ENCODE results near the gene IL1RN.
A peak's percentile ranks its signal among the peaks of the same experiment; 100 is the strongest.

The IL1RN gene

GRCh38 chr2:113104054-113104611 lies 23.3 kb upstream of the IL1RN start:
- no peak for DNase-seq (ENCODE audit: low read depth)

- DNase-seq (ENCODE audit: low read depth): no peak
Observed at GRCh38 chr2:113105047-113105785, 22.2 kb upstream of the IL1RN start.

- DNase-seq (ENCODE audit: low read depth): no peak
Observed at GRCh38 chr2:113111121-113111520, 16.3 kb upstream of the IL1RN start.

GRCh38 chr2:113111823-113112287 lies 15.5 kb upstream of the IL1RN start:
- no peak for DNase-seq (ENCODE audit: low read depth)

GRCh38 chr2:113112441-113112840 lies 15.0 kb upstream of the IL1RN start:
- no peak for DNase-seq (ENCODE audit: low read depth)

GRCh38 chr2:113112871-113113270 lies 14.5 kb upstream of the IL1RN start:
- no peak for DNase-seq (ENCODE audit: low read depth)

- no peak for DNase-seq (ENCODE audit: low read depth)
Observed at GRCh38 chr2:113113807-113114206, 13.6 kb upstream of the IL1RN start.

- DNase-seq (ENCODE audit: low read depth): no peak
Observed at GRCh38 chr2:113114224-113114945, 13.0 kb upstream of the IL1RN start.

- no peak for DNase-seq (ENCODE audit: low read depth)
Observed at GRCh38 chr2:113114996-113115395, 12.4 kb upstream of the IL1RN start.

GRCh38 chr2:113116100-113116958 lies 11.1 kb upstream of the IL1RN start:
- no peak for DNase-seq (ENCODE audit: low read depth)

GRCh38 chr2:113117541-113118262 lies 9.7 kb upstream of the IL1RN start:
- peak; percentile 47 for DNase-seq (ENCODE audit: low read depth)

- DNase-seq (ENCODE audit: low read depth): no peak
Observed at GRCh38 chr2:113118263-113118657, 9.1 kb upstream of the IL1RN start.

- DNase-seq (ENCODE audit: low read depth): no peak
Observed at GRCh38 chr2:113119111-113119510, 8.3 kb upstream of the IL1RN start.

GRCh38 chr2:113120861-113121260 lies 6.5 kb upstream of the IL1RN start:
- DNase-seq (ENCODE audit: low read depth): no peak

GRCh38 chr2:113122364-113122763 lies 5.0 kb upstream of the IL1RN start:
- no peak for DNase-seq (ENCODE audit: low read depth)

- no peak for DNase-seq (ENCODE audit: low read depth)
Observed at GRCh38 chr2:113123726-113124125, 3.7 kb upstream of the IL1RN start.

- DNase-seq (ENCODE audit: low read depth): no peak
Observed at GRCh38 chr2:113124181-113124961, 3.0 kb upstream of the IL1RN start.

GRCh38 chr2:113124984-113125855 lies 2.2 kb upstream of the IL1RN start:
- DNase-seq (ENCODE audit: low read depth): no peak

- DNase-seq (ENCODE audit: low read depth): no peak
Observed at GRCh38 chr2:113127646-113128570, 510 bp downstream of the IL1RN start.
